H1 (cell line): ENCODE results near the gene DUSP7. TPM values are rescaled to one million over a fixed set of nuclear protein-coding genes. Genes with fewer than 3 reads are reported as not detected.

ENCODE experiments used
- CTCF ChIA-PET: fragments of 300-600 bp; sonication (Branson Sonifier 250); formaldehyde crosslinking; loops from one replicate; lab custom pipeline; 2021; ENCODE audit not compliant: partially characterized antibody; lab: Charles Lee
- POLR2A ChIA-PET: fragments of 300-600 bp; sonication (Branson Sonifier 250); formaldehyde crosslinking; loops from one replicate; lab custom pipeline; 2021; ENCODE audit warnings: inconsistent platforms; ENCODE audit not compliant: partially characterized antibody; lab: Charles Lee
- DNase-seq, 2 experiments: peaks; one replicate each; pipeline versions ENCODE4 v3.0.0 to v3.0.0-alpha.2; 2010 to 2022; ENCODE audit warnings: low spot score in 2 of 2, low read depth in 1 of 2, mixed read lengths in 1 of 2
- FAIRE-seq: peaks from 2 replicates; lab custom pipeline; 2011; peaks lifted over from hg19 to GRCh38; lab: Jason Lieb, UNC
- H2AFZ ChIP-seq: 2 replicates; pipeline ENCODE4 v1.8.1; 2012; ENCODE audit warnings: low read length, inconsistent platforms
- H2AK5ac ChIP-seq: 2 replicates; pipeline ENCODE4 v1.6.1; 2013; ENCODE audit warnings: low read depth, low read length
- H2BK120ac ChIP-seq: replicated peaks from 2 replicates; pipeline ENCODE3; 2013; ENCODE audit warnings: low read depth, low read length, inconsistent platforms
- H2BK12ac ChIP-seq: 2 replicates; pipeline ENCODE4 v1.6.1; 2013; ENCODE audit warnings: low read depth, low read length
- H2BK15ac ChIP-seq: 2 replicates; pipeline ENCODE4 v1.6.1; 2013; ENCODE audit warnings: low read length
- H2BK20ac ChIP-seq: 2 replicates; pipeline ENCODE4 v1.6.1; 2013; ENCODE audit warnings: low read length
- H2BK5ac ChIP-seq: 2 replicates; pipeline ENCODE4 v1.6.1; 2013; ENCODE audit warnings: low read depth, low read length
- H3K14ac ChIP-seq: 2 replicates; pipeline ENCODE4 v1.6.1; 2013; ENCODE audit warnings: inconsistent platforms; ENCODE audit not compliant: insufficient read length
- H3K18ac ChIP-seq: 2 replicates; pipeline ENCODE4 v1.6.1; 2013; ENCODE audit warnings: low read length; ENCODE audit errors: extremely low read depth
- H3K23ac ChIP-seq: 2 replicates; pipeline ENCODE4 v1.6.1; 2013; ENCODE audit warnings: inconsistent platforms; ENCODE audit not compliant: insufficient read length
- H3K23me2 ChIP-seq: 2 replicates; pipeline ENCODE4 v1.6.1; 2013; ENCODE audit warnings: low read depth, low read length
- H3K27ac ChIP-seq: 2 replicates; pipeline ENCODE4 v1.6.1; 2011; ENCODE audit warnings: low read depth, low read length, inconsistent platforms
- H3K27me3 ChIP-seq, 4 experiments: replicated peaks in 1 of 4; 1 replicate in 1 of 4; 2 replicates in 3 of 4; pipeline versions ENCODE4 v1.6.1 to v1.8.1; 2011 to 2013; ENCODE audit warnings: low read length in 3 of 4, mild to moderate bottlenecking in 3 of 4, inconsistent platforms in 2 of 4, mixed read lengths in 2 of 4, moderate library complexity in 1 of 4; ENCODE audit not compliant: control insufficient read depth in 3 of 4, insufficient read depth in 3 of 4; ENCODE audit errors: extremely low read depth in 1 of 4
- H3K36me3 ChIP-seq, 4 experiments: 2 replicates each; pipeline versions ENCODE4 v1.6.1 to v1.8.1; 2011 to 2013; ENCODE audit warnings: mild to moderate bottlenecking in 4 of 4, low read length in 3 of 4, moderate library complexity in 2 of 4, control low read depth in 1 of 4, inconsistent platforms in 1 of 4; ENCODE audit not compliant: insufficient read depth in 4 of 4, control insufficient read depth in 2 of 4
- H3K4ac ChIP-seq: replicated peaks from 2 replicates; pipeline ENCODE3; 2013; ENCODE audit warnings: low read length, low read depth, mixed read lengths, inconsistent platforms; ENCODE audit not compliant: insufficient read length
- H3K4me1 ChIP-seq, 4 experiments: replicated peaks in 1 of 4; 1 replicate in 1 of 4; 2 replicates in 3 of 4; pipeline versions ENCODE4 v1.6.1 to v1.8.1; 2011 to 2013; ENCODE audit warnings: low read length in 3 of 4, inconsistent platforms in 2 of 4, mixed read lengths in 1 of 4; ENCODE audit not compliant: insufficient read depth in 4 of 4, control insufficient read depth in 3 of 4
- H3K4me2 ChIP-seq, 2 experiments: 2 replicates each; pipeline versions ENCODE4 v1.6.1 to v1.8.1; 2011 to 2013; ENCODE audit warnings: low read depth in 2 of 2, low read length in 2 of 2, control low read depth in 1 of 2, inconsistent platforms in 1 of 2, mild to moderate bottlenecking in 1 of 2; ENCODE audit not compliant: insufficient read depth in 1 of 2
- H3K4me3 ChIP-seq, 4 experiments: fragments of 200-600, 300-600 bp in 1 of 4; sonication (generic), shearing (Covaris generic), sonication (Bioruptor Twin) in 1 of 4; 2 replicates each; pipeline versions ENCODE4 v1.5.1 to v1.8.1; 2011 to 2016; ENCODE audit warnings: low read length in 4 of 4, low read depth in 3 of 4, control low read depth in 2 of 4, inconsistent platforms in 2 of 4, mild to moderate bottlenecking in 2 of 4, mixed read lengths in 1 of 4, moderate library complexity in 1 of 4; ENCODE audit not compliant: insufficient read depth in 2 of 4; ENCODE audit errors: extremely low read depth in 1 of 4
- H3K56ac ChIP-seq: replicated peaks from 2 replicates; pipeline ENCODE3; 2013; ENCODE audit warnings: low read depth, mild to moderate bottlenecking, mixed read lengths, low read length, inconsistent platforms; ENCODE audit not compliant: insufficient read length
- H3K79me1 ChIP-seq: 2 replicates; pipeline ENCODE4 v1.6.1; 2013; ENCODE audit warnings: low read depth, low read length, control low read depth
- H3K79me2 ChIP-seq, 2 experiments: 2 replicates each; pipeline versions ENCODE4 v1.6.1 to v1.8.1; 2012 to 2013; ENCODE audit warnings: low read length in 2 of 2, mild to moderate bottlenecking in 2 of 2, inconsistent platforms in 1 of 2; ENCODE audit not compliant: insufficient read depth in 2 of 2, control insufficient read depth in 1 of 2
- H3K9ac ChIP-seq, 4 experiments: replicated peaks in 1 of 4; 1 replicate in 1 of 4; 2 replicates in 3 of 4; pipeline versions ENCODE4 v1.6.1 to v1.8.1; 2011 to 2013; ENCODE audit warnings: low read depth in 3 of 4, low read length in 3 of 4, control low read depth in 2 of 4, mild to moderate bottlenecking in 2 of 4, moderate library complexity in 2 of 4, inconsistent platforms in 1 of 4; ENCODE audit errors: extremely low read depth in 1 of 4
- H3K9me3 ChIP-seq, 2 experiments: 2 replicates each; pipeline versions ENCODE4 v1.6.1 to v1.8.1; 2012 to 2013; ENCODE audit warnings: mild to moderate bottlenecking in 2 of 2, moderate library complexity in 2 of 2, control low read depth in 1 of 2, inconsistent platforms in 1 of 2, low read depth in 1 of 2, low read length in 1 of 2, mixed read lengths in 1 of 2; ENCODE audit not compliant: insufficient read depth in 2 of 2
- H4K20me1 ChIP-seq, 2 experiments: replicated peaks in 1 of 2; 2 replicates each; pipeline versions ENCODE3 to v1.8.1; 2011 to 2013; ENCODE audit warnings: inconsistent platforms in 2 of 2, low read length in 2 of 2, mild to moderate bottlenecking in 1 of 2; ENCODE audit not compliant: insufficient read depth in 2 of 2, control insufficient read depth in 1 of 2
- H4K5ac ChIP-seq: 2 replicates; pipeline ENCODE4 v1.6.1; 2013; ENCODE audit warnings: low read length, low read depth, mixed read lengths, inconsistent platforms; ENCODE audit not compliant: insufficient read length
- H4K8ac ChIP-seq: 2 replicates; pipeline ENCODE4 v1.8.0; 2013; ENCODE audit warnings: mild to moderate bottlenecking, moderate library complexity, low read length, inconsistent platforms; ENCODE audit not compliant: insufficient read depth; ENCODE audit errors: extremely low read depth
- H4K91ac ChIP-seq: replicated peaks from 2 replicates; pipeline ENCODE3; 2013; ENCODE audit warnings: low read length, mixed read lengths, inconsistent platforms; ENCODE audit not compliant: insufficient read length
- EP300 ChIP-seq, 2 experiments: IDR thresholded peaks; 1 replicate in 1 of 2; 2 replicates in 1 of 2; pipeline ENCODE4 v1.6.1; 2011 to 2012; ENCODE audit warnings: low read depth in 2 of 2, low read length in 2 of 2, mild to moderate bottlenecking in 2 of 2, borderline replicate concordance in 1 of 2, inconsistent platforms in 1 of 2, moderate library complexity in 1 of 2
- JUN ChIP-seq: IDR thresholded peaks from 2 replicates; pipeline ENCODE4 v1.6.1; 2011; ENCODE audit warnings: low read depth, mild to moderate bottlenecking, improper control_type of control experiment, low read length
- TCF12 ChIP-seq: IDR thresholded peaks from 2 replicates; pipeline ENCODE4 v1.6.1; 2011; ENCODE audit warnings: low read depth, mild to moderate bottlenecking, low read length
- WGBS, 2 experiments: shearing (Covaris generic) in 1 of 2; methylation state at CpG; one replicate each; pipeline versions ENCODE4 v1.1.6 to v1.1.7; 2013 to 2015; ENCODE audit warnings: low lambda C conversion rate in 2 of 2, mixed read lengths in 2 of 2, inconsistent platforms in 1 of 2, low coverage in 1 of 2, missing lambda C conversion rate in 1 of 2; ENCODE audit not compliant: insufficient replicate concordance in 2 of 2, insufficient coverage in 1 of 2, insufficient read length in 1 of 2; ENCODE audit errors: extremely low coverage in 1 of 2, missing lambda C conversion rate in 1 of 2; 5-methylcytosine and 5-hydroxymethylcytosine counted together
- polyA plus RNA-seq, 7 experiments: library from polyadenylated mRNA; depleted of rRNA in 3 of 7; stranded (reverse) in 5 of 7; unstranded in 2 of 7; fragments of >200 nt in 5 of 7; fragments of 200-250 nt in 2 of 7; gene quantifications; 1 replicate in 5 of 7; 2 replicates in 1 of 7; 4 replicates in 1 of 7; pipeline versions ENCODE4 v1.2.1 to v1.2.3, GENCODE V29; 2011 to 2013; ENCODE audit warnings: missing spikeins in 2 of 7, mixed read lengths in 2 of 7
- total RNA-seq: library from RNA; stranded (reverse); fragmentation: NEBNext Ultra II Directional; extraction: Animal tissue kit (Norgen Biotek cat#: 25700); gene quantifications from 2 replicates; pipeline ENCODE4 v1.2.1, GENCODE V29; 2021
- TF ChIP-seq, protein P1 (sequence below): IDR thresholded peaks from 2 replicates; pipeline ENCODE4 v1.6.1; 2011; ENCODE audit warnings: low read length, improper control_type of control experiment

DUSP7 gene
- total and polyA plus RNA-seq, 2 of the 8 experiments (the other 6 are each of a cell fraction or from before 2014, with no cell fraction given), result 19.4 to 24.9 TPM

DNA sequence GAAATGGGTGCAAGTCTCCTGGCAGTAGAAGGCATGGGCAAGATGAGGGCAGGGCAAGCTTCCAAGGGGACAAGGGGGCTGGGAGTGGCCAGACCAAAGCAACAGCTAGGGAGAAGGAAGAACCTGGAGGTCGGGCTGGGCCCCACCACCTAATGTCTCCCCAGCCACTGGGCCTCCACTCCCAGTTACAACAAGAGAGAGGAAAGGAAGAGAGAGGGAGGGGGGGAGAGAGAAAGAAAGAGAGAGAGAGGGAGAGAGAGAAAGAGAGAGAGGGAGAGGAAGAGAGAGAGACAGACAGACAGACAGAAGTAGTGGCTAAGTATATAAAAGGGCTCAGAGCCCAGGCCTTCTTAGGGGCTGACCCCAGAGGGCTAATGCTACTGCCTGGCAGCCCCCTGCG lies 6.9 kb downstream of the DUSP7 start:
- H3K56ac ChIP-seq, result no peak overlapping the region
- DNase-seq (no peak), FAIRE-seq (no peak)
- H3K79me2 ChIP-seq, result peaks cover 0 to 2% of the 10 kb centered on the region in 2 experiments; a peak in 1 of 4 replicates
- H2BK12ac ChIP-seq, result no peak overlapping the region
- no peak overlapping the region for H3K4ac ChIP-seq
- CTCF ChIA-PET, result interaction anchor here (0.9 to 33.0 kb wide), 6 partner anchors 11 to 62 kb away, joined by 3 to 984 read pairs (median 64); no protein-coding TSS in a partner anchor
- no peak overlapping the region for H4K91ac ChIP-seq
- no peak overlapping the region for H2BK20ac ChIP-seq
- no peak overlapping the region for H3K23ac ChIP-seq
- peaks cover 0 to 2% of the 10 kb centered on the region in 2 experiments for H4K20me1 ChIP-seq
- H2BK120ac ChIP-seq, result no peak overlapping the region
- no peak overlapping the region for H2AK5ac ChIP-seq
- no peak overlapping the region for H2AFZ ChIP-seq
- no peak overlapping the region for H4K8ac ChIP-seq
- no peaks in the 10 kb centered on the region for H3K9me3 ChIP-seq
- no peaks in the 10 kb centered on the region; the same call in 1 of the 2 replicates for H3K79me1 ChIP-seq
- H3K23me2 ChIP-seq, result no peaks in the 10 kb centered on the region
- no peak overlapping the region for H3K14ac ChIP-seq
- no peak overlapping the region for H2BK15ac ChIP-seq
- no peak overlapping the region for H3K9ac ChIP-seq
- no peak overlapping the region for H4K5ac ChIP-seq
- TF ChIP-seq EP300 (IDR thresholded peaks at IDR 0.05; ENCODE audit: borderline replicate concordance in 1 of 2, low read depth in 2 of 2, low read length in 2 of 2), result no peak
- TF ChIP-seq, protein P1, sequence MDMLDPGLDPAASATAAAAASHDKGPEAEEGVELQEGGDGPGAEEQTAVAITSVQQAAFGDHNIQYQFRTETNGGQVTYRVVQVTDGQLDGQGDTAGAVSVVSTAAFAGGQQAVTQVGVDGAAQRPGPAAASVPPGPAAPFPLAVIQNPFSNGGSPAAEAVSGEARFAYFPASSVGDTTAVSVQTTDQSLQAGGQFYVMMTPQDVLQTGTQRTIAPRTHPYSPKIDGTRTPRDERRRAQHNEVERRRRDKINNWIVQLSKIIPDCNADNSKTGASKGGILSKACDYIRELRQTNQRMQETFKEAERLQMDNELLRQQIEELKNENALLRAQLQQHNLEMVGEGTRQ, result no peak
- no peak for TF ChIP-seq TCF12
- TF ChIP-seq JUN, result no peak
- TF ChIP-seq, all 59 proteins: peak for 0
- no peak overlapping the region for H2BK5ac ChIP-seq
- no peak overlapping the region for H3K18ac ChIP-seq
- H3K4me1 ChIP-seq, result peaks cover 0 to 18% (median 13%) of the 10 kb centered on the region in 4 experiments; a peak in 5 of 7 replicates
- no peaks in the 10 kb centered on the region for H3K27me3 ChIP-seq
- no peak overlapping the region for H3K4me3 ChIP-seq
- H3K36me3 ChIP-seq, result peaks cover 0 to 11% (median 8%) of the 10 kb centered on the region in 4 experiments; a peak in 5 of 8 replicates
- POLR2A ChIA-PET, result interaction anchor here (1.0 kb wide), 2 partner anchors 12 to 34 kb away, joined by 3 to 4 read pairs; no protein-coding TSS in a partner anchor
- no peak overlapping the region for H3K27ac ChIP-seq
- no peak overlapping the region for H3K4me2 ChIP-seq
- no CpG with 5 or more reads among the region's 2 CpGs for WGBS, 2 experiments
